H9 (cell line): ENCODE measurements around the gene STK11. TPM values are rescaled to one million over a fixed set of nuclear protein-coding genes. Genes with fewer than 3 reads are reported as not detected.

Experiments used
- DNase-seq: peaks from one replicate; pipeline ENCODE4 v3.0.0-alpha.2; 2017
- H2AFZ ChIP-seq: one replicate; pipeline ENCODE4 v1.6.1; 2013; ENCODE audit warnings: mild to moderate bottlenecking, low read length, control low read depth, moderate library complexity
- H2AK5ac ChIP-seq: 2 replicates; pipeline ENCODE4 v1.6.1; 2013; ENCODE audit warnings: low read length, control low read depth, mixed read lengths; ENCODE audit not compliant: insufficient read length
- H2BK120ac ChIP-seq: one replicate; pipeline ENCODE4 v1.6.1; 2013; ENCODE audit warnings: low read depth, mild to moderate bottlenecking, low read length, control low read depth, inconsistent platforms; ENCODE audit not compliant: poor library complexity, severe bottlenecking
- H2BK12ac ChIP-seq: 2 replicates; pipeline ENCODE4 v1.6.1; 2013; ENCODE audit warnings: low read length, control low read depth, mixed read lengths, low read depth; ENCODE audit not compliant: insufficient read length
- H2BK15ac ChIP-seq: 2 replicates; pipeline ENCODE4 v1.6.1; 2013; ENCODE audit warnings: low read depth, low read length, control low read depth
- H2BK20ac ChIP-seq: one replicate; pipeline ENCODE4 v1.6.1; 2013; ENCODE audit warnings: low read depth, mild to moderate bottlenecking, low read length, control low read depth, inconsistent platforms; ENCODE audit not compliant: poor library complexity, severe bottlenecking
- H2BK5ac ChIP-seq: 2 replicates; pipeline ENCODE4 v1.6.1; 2013; ENCODE audit warnings: low read length, control low read depth, mixed read lengths; ENCODE audit not compliant: insufficient read length
- H3K14ac ChIP-seq: 2 replicates; pipeline ENCODE4 v1.6.1; 2013; ENCODE audit warnings: low read length, control low read depth; ENCODE audit not compliant: insufficient read depth
- H3K18ac ChIP-seq: 2 replicates; pipeline ENCODE4 v1.6.1; 2013; ENCODE audit warnings: low read depth, mild to moderate bottlenecking, mixed read lengths, low read length, control low read depth; ENCODE audit not compliant: insufficient read length
- H3K23ac ChIP-seq: 2 replicates; pipeline ENCODE4 v1.6.1; 2013; ENCODE audit warnings: low read length, control low read depth, mixed read lengths, low read depth; ENCODE audit not compliant: insufficient read length
- H3K23me2 ChIP-seq: 2 replicates; pipeline ENCODE4 v1.6.1; 2013; ENCODE audit warnings: low read depth, mild to moderate bottlenecking, mixed read lengths, low read length, control low read depth; ENCODE audit not compliant: insufficient read length, poor library complexity, severe bottlenecking
- H3K27ac ChIP-seq: 2 replicates; pipeline ENCODE4 v1.5.1; 2013; ENCODE audit warnings: low read length, control low read depth, mixed read lengths, low read depth; ENCODE audit not compliant: insufficient read length
- H3K27me3 ChIP-seq: 2 replicates; pipeline ENCODE4 v1.6.1; 2013; ENCODE audit warnings: low read length, control low read depth, inconsistent platforms; ENCODE audit not compliant: insufficient read depth
- H3K4ac ChIP-seq: 2 replicates; pipeline ENCODE4 v1.6.1; 2013; ENCODE audit warnings: low read depth, mild to moderate bottlenecking, control low read depth, inconsistent platforms, low read length, moderate library complexity
- H3K4me1 ChIP-seq: 2 replicates; pipeline ENCODE4 v1.6.1; 2013; ENCODE audit warnings: low read length, control low read depth, inconsistent platforms; ENCODE audit not compliant: insufficient read depth
- H3K4me2 ChIP-seq: 2 replicates; pipeline ENCODE4 v1.6.1; 2013; ENCODE audit warnings: low read length, control low read depth, mixed read lengths; ENCODE audit not compliant: insufficient read length, insufficient read depth
- H3K56ac ChIP-seq: 2 replicates; pipeline ENCODE4 v1.6.1; 2013; ENCODE audit warnings: low read depth, mild to moderate bottlenecking, mixed read lengths, low read length, control low read depth; ENCODE audit not compliant: insufficient read length
- H3K79me1 ChIP-seq: 2 replicates; pipeline ENCODE4 v1.6.1; 2013; ENCODE audit warnings: low read depth, mild to moderate bottlenecking, moderate library complexity, low read length, control low read depth, inconsistent platforms; ENCODE audit not compliant: insufficient read depth, poor library complexity, severe bottlenecking
- H3K79me2 ChIP-seq: 2 replicates; pipeline ENCODE4 v1.6.1; 2013; ENCODE audit warnings: low read length, control low read depth, inconsistent platforms; ENCODE audit not compliant: insufficient read depth
- H3K9ac ChIP-seq: 2 replicates; pipeline ENCODE4 v1.6.1; 2013; ENCODE audit warnings: low read length, control low read depth, mixed read lengths; ENCODE audit not compliant: insufficient read length; ENCODE audit errors: extremely low read depth
- H3K9me3 ChIP-seq: one replicate; pipeline ENCODE4 v1.6.1; 2013; ENCODE audit warnings: low read depth, low read length, inconsistent platforms; ENCODE audit not compliant: control insufficient read depth
- H3T11ph ChIP-seq: one replicate; pipeline ENCODE4 v1.6.1; 2013; ENCODE audit warnings: mild to moderate bottlenecking, low read length, control low read depth, inconsistent platforms
- H4K20me1 ChIP-seq: one replicate; pipeline ENCODE4 v1.6.1; 2013; ENCODE audit not compliant: control insufficient read depth, insufficient read length, insufficient read depth
- H4K5ac ChIP-seq: 2 replicates; pipeline ENCODE4 v1.6.1; 2013; ENCODE audit warnings: low read depth, mild to moderate bottlenecking, mixed read lengths, low read length, control low read depth; ENCODE audit not compliant: insufficient read length
- H4K8ac ChIP-seq: replicated peaks from 2 replicates; pipeline ENCODE4 v1.6.1; 2013; ENCODE audit warnings: low read length, control low read depth, mixed read lengths, low read depth; ENCODE audit not compliant: insufficient read length
- H4K91ac ChIP-seq: 2 replicates; pipeline ENCODE4 v1.6.1; 2013; ENCODE audit warnings: low read depth, mild to moderate bottlenecking, moderate library complexity, mixed read lengths, low read length, control low read depth; ENCODE audit not compliant: insufficient read length
- H3K27ac Mint-ChIP-seq, 3 experiments: 2 replicates in 2 of 3; 3 replicates in 1 of 3; pipeline ENCODE4 v1.8.0; 2020 to 2021; ENCODE audit warnings: mixed read lengths in 3 of 3, mild to moderate bottlenecking in 1 of 3, moderate library complexity in 1 of 3
- H3K27me3 Mint-ChIP-seq: 2 replicates; pipeline ENCODE4 v1.8.0; 2021; ENCODE audit warnings: low read depth, mild to moderate bottlenecking, moderate library complexity, mixed read lengths
- H3K36me3 Mint-ChIP-seq, 3 experiments: 2 replicates in 2 of 3; 3 replicates in 1 of 3; pipeline ENCODE4 v1.8.0; 2020 to 2021; ENCODE audit warnings: low read depth in 3 of 3, mixed read lengths in 3 of 3; ENCODE audit not compliant: insufficient read depth in 1 of 3
- H3K4me1 Mint-ChIP-seq, 2 experiments: 2 replicates each; pipeline ENCODE4 v1.8.0; 2020; ENCODE audit warnings: mixed read lengths in 2 of 2
- H3K4me3 Mint-ChIP-seq, 2 experiments: 2 replicates in 1 of 2; 3 replicates in 1 of 2; pipeline ENCODE4 v1.8.0; 2020 to 2021; ENCODE audit warnings: mild to moderate bottlenecking in 2 of 2, mixed read lengths in 2 of 2, moderate library complexity in 1 of 2
- H3K9me3 Mint-ChIP-seq, 2 experiments: 2 replicates in 1 of 2; 3 replicates in 1 of 2; pipeline ENCODE4 v1.8.0; 2020; ENCODE audit warnings: mild to moderate bottlenecking in 2 of 2, mixed read lengths in 2 of 2, moderate library complexity in 1 of 2
- WGBS: extraction: QIAGEN DNeasy Blood & Tissue Kit; methylation state at CpG from one replicate; pipeline ENCODE4 v1.1.7; 2013; ENCODE audit warnings: missing lambda C conversion rate, low lambda C conversion rate, mixed read lengths; ENCODE audit not compliant: insufficient read length; ENCODE audit errors: extremely low coverage; 5-methylcytosine and 5-hydroxymethylcytosine counted together
- total RNA-seq: library from RNA; stranded (reverse); gene quantifications from 2 replicates; pipeline ENCODE4 v1.2.1, GENCODE V29; 2021
- TF ChIP-seq, protein P1 (sequence below): fragments of 200-600 bp; sonication (generic); conservative IDR thresholded peaks from 3 replicates; pipeline ENCODE4 v1.8.0; 2021; ENCODE audit warnings: antibody characterized with exemption, mild to moderate bottlenecking

The STK11 gene
- total RNA-seq, 1 experiment from 2014 or later: 74.3 TPM

GRCh38 chr19:1266129-1266915, 60.7 kb downstream of the STK11 start:
- Histone ChIP-seq H3K56ac (no peak overlapping the region), H3T11ph (no peak overlapping the region), H2BK12ac (no peak overlapping the region), H3K79me1 (peaks cover 5% of the 10 kb centered on the region), H3K4ac (no peak overlapping the region), H3K23me2 (peaks cover 28% of the 10 kb centered on the region), H4K8ac (no peak overlapping the region), H4K91ac (no peak overlapping the region), H2BK15ac (no peak overlapping the region), H2AK5ac (no peak overlapping the region), H4K20me1 (no peaks in the 10 kb centered on the region), H3K9me3 (no peaks in the 10 kb centered on the region), H3K14ac (no peak overlapping the region), H3K4me2 (peak overlapping the region; percentile 45), H3K23ac (no peak overlapping the region), H3K9ac (no peak overlapping the region), H2BK5ac (no peak overlapping the region), H3K18ac (peak overlapping the region; percentile 23), H3K79me2 (peaks cover 4% of the 10 kb centered on the region; the same call in 1 of the 2 replicates), H3K27ac (no peak overlapping the region), H3K4me1 (peaks cover 4% of the 10 kb centered on the region; the same call in 1 of the 2 replicates), H2BK120ac (no peak overlapping the region), H3K27me3 (no peaks in the 10 kb centered on the region), H2AFZ (no peak overlapping the region), H4K5ac (no peak overlapping the region), H2BK20ac (no peak overlapping the region)
- DNase-seq: peak; percentile 87
- Mint-ChIP-seq H3K4me3 (peak overlapping the region; percentile 56 to 72), H3K9me3 (no peaks in the 10 kb centered on the region; a peak in 1 of 5 replicates), H3K4me1 (peaks cover 59 to 64% of the 10 kb centered on the region in 2 experiments), H3K27ac (peak overlapping the region in 2 of 3 experiments; percentile 55 to 68; a peak in 3 of 7 replicates), H3K27me3 (peaks cover 13% of the 10 kb centered on the region), H3K36me3 (peaks cover 11 to 28% (median 15%) of the 10 kb centered on the region in 3 experiments)
- no CpG with 5 or more reads among the region's 84 CpGs for WGBS
- TF ChIP-seq, protein P1, sequence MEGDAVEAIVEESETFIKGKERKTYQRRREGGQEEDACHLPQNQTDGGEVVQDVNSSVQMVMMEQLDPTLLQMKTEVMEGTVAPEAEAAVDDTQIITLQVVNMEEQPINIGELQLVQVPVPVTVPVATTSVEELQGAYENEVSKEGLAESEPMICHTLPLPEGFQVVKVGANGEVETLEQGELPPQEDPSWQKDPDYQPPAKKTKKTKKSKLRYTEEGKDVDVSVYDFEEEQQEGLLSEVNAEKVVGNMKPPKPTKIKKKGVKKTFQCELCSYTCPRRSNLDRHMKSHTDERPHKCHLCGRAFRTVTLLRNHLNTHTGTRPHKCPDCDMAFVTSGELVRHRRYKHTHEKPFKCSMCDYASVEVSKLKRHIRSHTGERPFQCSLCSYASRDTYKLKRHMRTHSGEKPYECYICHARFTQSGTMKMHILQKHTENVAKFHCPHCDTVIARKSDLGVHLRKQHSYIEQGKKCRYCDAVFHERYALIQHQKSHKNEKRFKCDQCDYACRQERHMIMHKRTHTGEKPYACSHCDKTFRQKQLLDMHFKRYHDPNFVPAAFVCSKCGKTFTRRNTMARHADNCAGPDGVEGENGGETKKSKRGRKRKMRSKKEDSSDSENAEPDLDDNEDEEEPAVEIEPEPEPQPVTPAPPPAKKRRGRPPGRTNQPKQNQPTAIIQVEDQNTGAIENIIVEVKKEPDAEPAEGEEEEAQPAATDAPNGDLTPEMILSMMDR: no peak
